DND-41 (cell line): Measurements from ENCODE around the gene LAMA2.
"Not testable (repeated sequence)": the region's sequence is repeated elsewhere in the genome, so short reads cannot be mapped to it uniquely, and the experiment has no call there.

Experiments used
- ATAC-seq: fragments of 200-7000 bp; cut with Tn5 transposase; 3 replicates; pipeline ENCODE4 v1.9.1; 2021; ENCODE audit warnings: low read depth; ENCODE audit not compliant: insufficient read depth
- DNase-seq: peaks from one replicate; pipeline ENCODE4 v3.0.0-alpha.2; 2020
- H2AFZ ChIP-seq: 2 replicates; pipeline ENCODE4 v1.6.0; 2012; ENCODE audit warnings: low read depth, low read length
- H3K27ac ChIP-seq: 2 replicates; pipeline ENCODE4 v1.5.1; 2012; ENCODE audit warnings: low read length, inconsistent platforms
- H3K27me3 ChIP-seq: fragments of 200-600 bp; sonication (generic); 2 replicates; pipeline ENCODE4 v1.6.0; 2012; ENCODE audit warnings: low read length, mild to moderate bottlenecking, inconsistent platforms; ENCODE audit not compliant: insufficient read depth, poor library complexity
- H3K36me3 ChIP-seq: 2 replicates; pipeline ENCODE4 v1.5.1; 2012; ENCODE audit warnings: low read length, inconsistent platforms; ENCODE audit not compliant: insufficient read depth
- H3K4me1 ChIP-seq: 2 replicates; pipeline ENCODE4 v1.5.1; 2012; ENCODE audit warnings: mild to moderate bottlenecking, low read length; ENCODE audit not compliant: insufficient read depth
- H3K4me2 ChIP-seq: 2 replicates; pipeline ENCODE4 v1.6.0; 2012; ENCODE audit warnings: mild to moderate bottlenecking, moderate library complexity, low read length, inconsistent platforms; ENCODE audit not compliant: insufficient read depth
- H3K4me3 ChIP-seq, 2 experiments: fragments of 200-600 bp in 1 of 2; shearing (Covaris generic) in 1 of 2; 2 replicates each; pipeline ENCODE4 v1.5.1; 2012 to 2016; ENCODE audit warnings: inconsistent platforms in 2 of 2, low read length in 2 of 2, mild to moderate bottlenecking in 2 of 2, low read depth in 1 of 2, moderate library complexity in 1 of 2
- H3K79me2 ChIP-seq: 2 replicates; pipeline ENCODE4 v1.6.0; 2012; ENCODE audit warnings: low read length, inconsistent platforms; ENCODE audit not compliant: insufficient read depth
- H3K9ac ChIP-seq: 2 replicates; pipeline ENCODE4 v1.6.0; 2012; ENCODE audit warnings: low read depth, mild to moderate bottlenecking, inconsistent platforms, low read length, moderate library complexity
- H3K9me3 ChIP-seq: 2 replicates; pipeline ENCODE4 v1.5.1; 2012; ENCODE audit warnings: low read length, moderate library complexity, mild to moderate bottlenecking, inconsistent platforms; ENCODE audit not compliant: insufficient read depth, severe bottlenecking
- H4K20me1 ChIP-seq: 2 replicates; pipeline ENCODE4 v1.6.0; 2012; ENCODE audit warnings: low read length; ENCODE audit not compliant: insufficient read depth
- EZH2 ChIP-seq: IDR thresholded peaks from 3 replicates; pipeline ENCODE4 v1.6.1; 2012; ENCODE audit warnings: borderline replicate concordance, low read depth, mild to moderate bottlenecking, moderate library complexity, low read length, inconsistent platforms; ENCODE audit not compliant: severe bottlenecking
- TF ChIP-seq, protein P1 (sequence below): IDR thresholded peaks from 2 replicates; pipeline ENCODE4 v1.5.1; 2012; ENCODE audit warnings: borderline replicate concordance, low read length, moderate library complexity, mild to moderate bottlenecking; ENCODE audit not compliant: poor library complexity, severe bottlenecking; ENCODE audit errors: extremely low read depth

LAMA2 gene

DNA sequence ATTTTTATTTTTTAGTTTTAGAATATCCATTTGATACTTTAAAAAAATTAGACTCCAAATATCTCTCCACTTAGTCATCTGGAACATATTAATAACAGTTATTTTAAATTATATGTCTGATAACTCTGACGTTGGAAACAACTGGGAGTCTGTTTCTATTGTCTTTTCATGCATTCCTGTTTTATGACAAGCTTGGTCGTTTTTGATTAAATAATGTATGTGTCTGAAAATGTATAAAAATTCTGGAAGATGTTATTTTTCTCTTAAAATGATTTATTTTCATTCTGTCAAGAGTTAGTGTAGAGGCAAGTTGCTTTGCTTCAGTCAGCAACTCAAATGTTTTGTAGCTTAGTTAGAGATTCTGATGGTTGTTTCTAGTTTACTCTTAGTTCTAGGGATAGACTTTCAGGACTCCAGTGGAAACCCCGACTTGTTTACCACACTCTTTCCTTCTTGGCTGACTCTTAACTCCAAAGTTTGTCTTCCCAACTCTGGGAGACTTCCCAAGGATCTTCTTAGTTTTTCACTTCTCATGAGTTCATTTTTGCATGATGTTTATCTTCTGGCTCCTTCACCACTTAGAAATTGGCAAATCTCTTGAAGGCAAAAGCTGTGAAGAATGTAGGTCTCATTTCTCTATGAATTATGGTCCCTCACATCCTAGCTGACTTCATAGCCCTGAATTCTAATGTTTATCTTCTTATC is 190.9 kb downstream of the LAMA2 start:
- H2AFZ ChIP-seq = no peak overlapping the region
- no peak overlapping the region for H3K4me2 ChIP-seq
- H3K27me3 ChIP-seq = peaks cover 5% of the 10 kb centered on the region
- H3K36me3 ChIP-seq = no peaks in the 10 kb centered on the region
- H3K79me2 ChIP-seq = no peaks in the 10 kb centered on the region
- H3K9me3 ChIP-seq = no peaks in the 10 kb centered on the region
- H3K27ac ChIP-seq = no peak overlapping the region
- ATAC-seq (no peak), DNase-seq (no peak)
- H3K4me1 ChIP-seq = no peaks in the 10 kb centered on the region
- no peak overlapping the region for H3K9ac ChIP-seq
- TF ChIP-seq EZH2 = no peak
- TF ChIP-seq, protein P1, sequence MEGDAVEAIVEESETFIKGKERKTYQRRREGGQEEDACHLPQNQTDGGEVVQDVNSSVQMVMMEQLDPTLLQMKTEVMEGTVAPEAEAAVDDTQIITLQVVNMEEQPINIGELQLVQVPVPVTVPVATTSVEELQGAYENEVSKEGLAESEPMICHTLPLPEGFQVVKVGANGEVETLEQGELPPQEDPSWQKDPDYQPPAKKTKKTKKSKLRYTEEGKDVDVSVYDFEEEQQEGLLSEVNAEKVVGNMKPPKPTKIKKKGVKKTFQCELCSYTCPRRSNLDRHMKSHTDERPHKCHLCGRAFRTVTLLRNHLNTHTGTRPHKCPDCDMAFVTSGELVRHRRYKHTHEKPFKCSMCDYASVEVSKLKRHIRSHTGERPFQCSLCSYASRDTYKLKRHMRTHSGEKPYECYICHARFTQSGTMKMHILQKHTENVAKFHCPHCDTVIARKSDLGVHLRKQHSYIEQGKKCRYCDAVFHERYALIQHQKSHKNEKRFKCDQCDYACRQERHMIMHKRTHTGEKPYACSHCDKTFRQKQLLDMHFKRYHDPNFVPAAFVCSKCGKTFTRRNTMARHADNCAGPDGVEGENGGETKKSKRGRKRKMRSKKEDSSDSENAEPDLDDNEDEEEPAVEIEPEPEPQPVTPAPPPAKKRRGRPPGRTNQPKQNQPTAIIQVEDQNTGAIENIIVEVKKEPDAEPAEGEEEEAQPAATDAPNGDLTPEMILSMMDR = no peak
- H3K4me3 ChIP-seq = no peak overlapping the region
- no peaks in the 10 kb centered on the region for H4K20me1 ChIP-seq

DNA sequence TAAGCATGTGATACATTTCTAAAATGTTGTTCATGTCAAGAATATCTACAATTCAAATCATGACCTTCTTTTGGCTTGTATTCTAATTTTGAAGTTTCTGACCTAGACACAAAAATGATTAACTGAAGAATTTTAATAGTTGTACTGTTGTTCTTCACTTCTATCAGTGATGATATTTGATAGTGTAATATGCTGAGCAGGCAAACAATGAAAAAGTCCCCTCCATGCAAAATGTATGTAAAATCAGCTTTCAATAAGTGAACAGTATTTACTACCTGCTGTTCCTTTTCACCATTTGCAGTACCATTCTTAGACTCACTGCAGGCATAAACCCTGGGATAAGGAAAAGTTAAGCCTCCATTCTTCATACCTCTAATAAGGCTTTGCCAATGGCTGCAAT is 201.5 kb downstream of the LAMA2 start:
- Histone ChIP-seq H3K36me3 (no peaks in the 10 kb centered on the region), H3K4me2 (no peak overlapping the region), H2AFZ (no peak overlapping the region), H3K79me2 (no peaks in the 10 kb centered on the region), H3K27me3 (no peaks in the 10 kb centered on the region), H3K27ac (no peak overlapping the region), H3K4me3 (no peak overlapping the region), H3K9ac (no peak overlapping the region), H3K4me1 (no peaks in the 10 kb centered on the region), H3K9me3 (peaks cover under 1% of the 10 kb centered on the region), H4K20me1 (no peaks in the 10 kb centered on the region)
- ATAC-seq (no peak), DNase-seq (no peak)
- TF ChIP-seq, protein P1 = no peak
- TF ChIP-seq EZH2 = no peak

DNA sequence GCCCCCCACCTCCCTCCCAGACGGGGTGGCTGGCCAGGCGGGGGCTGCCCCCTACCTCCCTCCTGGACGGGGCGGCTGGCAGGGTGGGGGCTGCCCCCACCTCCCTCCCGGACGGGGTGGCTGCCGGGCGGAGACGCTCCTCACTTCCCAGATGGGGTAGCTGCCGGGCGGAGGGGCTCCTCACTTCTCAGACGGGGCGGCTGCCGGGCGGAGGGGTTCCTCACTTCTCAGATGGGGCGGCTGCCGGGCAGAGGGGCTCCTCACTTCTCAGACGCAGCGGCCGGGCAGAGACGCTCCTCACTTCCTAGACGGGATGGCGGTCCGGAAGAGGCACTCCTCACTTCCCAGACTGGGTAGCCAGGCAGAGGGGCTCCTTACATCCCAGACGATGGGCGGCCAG is 205.5 kb downstream of the LAMA2 start:
- DNase-seq, ATAC-seq, H3K4me3 ChIP-seq, H3K4me2 ChIP-seq, H3K36me3 ChIP-seq, H3K27me3 ChIP-seq, H2AFZ ChIP-seq, H3K79me2 ChIP-seq, H3K27ac ChIP-seq, H3K9ac ChIP-seq, H4K20me1 ChIP-seq, H3K4me1 ChIP-seq, H3K9me3 ChIP-seq: not testable (repeated sequence)

DNA sequence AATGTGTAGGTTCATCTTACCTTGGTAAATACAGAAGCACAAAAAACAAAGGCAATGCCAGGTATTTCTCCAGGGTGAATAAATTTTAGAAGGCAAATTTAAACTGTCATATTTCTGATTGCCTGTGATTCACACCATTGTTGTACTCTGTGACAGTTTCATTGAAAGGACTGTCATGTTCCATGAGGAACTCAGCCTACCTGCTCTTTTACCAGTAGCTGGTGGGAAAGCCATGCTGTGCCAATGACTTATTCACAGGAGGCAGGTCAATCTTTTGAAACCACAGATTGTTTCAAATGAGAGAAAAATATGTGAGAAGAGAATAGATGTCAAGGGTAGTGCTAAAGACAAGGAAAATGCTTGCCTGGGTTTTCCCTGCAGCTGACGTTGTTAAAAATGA is 206.4 kb downstream of the LAMA2 start:
- Histone ChIP-seq H3K27me3 (no peaks in the 10 kb centered on the region), H3K79me2 (no peaks in the 10 kb centered on the region), H3K9me3 (peaks cover 4% of the 10 kb centered on the region), H3K4me1 (no peaks in the 10 kb centered on the region), H4K20me1 (no peaks in the 10 kb centered on the region), H2AFZ (no peak overlapping the region), H3K4me3 (no peak overlapping the region), H3K9ac (no peak overlapping the region), H3K4me2 (no peak overlapping the region), H3K27ac (no peak overlapping the region), H3K36me3 (no peaks in the 10 kb centered on the region)
- no peak for ATAC-seq
- DNase-seq = no peak
- TF ChIP-seq EZH2 = no peak
- TF ChIP-seq, protein P1 = no peak
